ENCODE results near the gene C7orf57. TPM values are rescaled to one million over a fixed set of nuclear protein-coding genes. Genes with fewer than 3 reads are reported as not detected.

The C7orf57 gene
- total RNA-seq, 1 donor = under 0.01 TPM

DNA sequence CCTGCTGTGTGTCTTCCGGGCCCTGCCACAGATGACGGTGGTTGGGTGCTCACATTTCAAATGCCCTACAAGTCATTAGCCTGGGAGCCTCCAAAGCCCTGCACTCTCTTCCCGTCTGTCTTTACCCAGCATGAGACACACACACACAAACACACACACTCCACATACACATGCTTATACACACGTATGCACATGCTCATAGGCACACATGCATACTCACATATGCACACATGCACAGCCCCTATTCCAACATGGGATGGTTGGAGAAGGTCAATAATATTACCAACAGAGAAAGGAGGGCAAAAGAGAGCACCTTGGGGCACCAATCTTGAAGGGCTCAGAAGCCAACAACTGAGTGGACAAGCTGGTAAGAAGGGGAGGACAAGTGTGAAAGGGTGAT, 25.4 kb upstream of the C7orf57 start:
- Histone ChIP-seq H3K4me3 (ENCODE audit: insufficient read depth, low read length) (no peak overlapping the region), H3K36me3 (ENCODE audit: insufficient read depth, low read length) (no peaks in the 10 kb centered on the region), H3K4me1 (ENCODE audit: insufficient read depth, low read length) (no peaks in the 10 kb centered on the region), H4K20me1 (ENCODE audit: insufficient read depth, low read length) (no peaks in the 10 kb centered on the region), H3K79me2 (ENCODE audit: insufficient read depth, low read length) (no peaks in the 10 kb centered on the region), H3K27me3 (ENCODE audit: insufficient read depth, low read length) (no peaks in the 10 kb centered on the region), H3K27ac (ENCODE audit: low read depth, low read length) (no peak overlapping the region), H3K9me3 (ENCODE audit: low read depth, low read length) (no peaks in the 10 kb centered on the region), H3K4me2 (ENCODE audit: insufficient read depth, low read length) (no peak overlapping the region), H2AFZ (ENCODE audit: low read length) (no peak overlapping the region)
- no peak for DNase-seq (ENCODE audit: insufficient read length, low spot score, missing footprints)
- no peak for TF ChIP-seq CTCF (IDR thresholded peaks at IDR 0.05; ENCODE audit: extremely low read depth, low read depth, low read length)

- Histone ChIP-seq H3K4me1 (ENCODE audit: insufficient read depth, low read length) (no peaks in the 10 kb centered on the region), H3K27me3 (ENCODE audit: insufficient read depth, low read length) (no peaks in the 10 kb centered on the region), H3K79me2 (ENCODE audit: insufficient read depth, low read length) (no peaks in the 10 kb centered on the region), H2AFZ (ENCODE audit: low read length) (no peak overlapping the region), H3K4me3 (ENCODE audit: insufficient read depth, low read length) (no peak overlapping the region), H3K36me3 (ENCODE audit: insufficient read depth, low read length) (no peaks in the 10 kb centered on the region), H4K20me1 (ENCODE audit: insufficient read depth, low read length) (no peaks in the 10 kb centered on the region), H3K4me2 (ENCODE audit: insufficient read depth, low read length) (no peak overlapping the region), H3K9me3 (ENCODE audit: low read depth, low read length) (no peaks in the 10 kb centered on the region), H3K27ac (ENCODE audit: low read depth, low read length) (no peak overlapping the region)
- TF ChIP-seq CTCF (IDR thresholded peaks at IDR 0.05; ENCODE audit: extremely low read depth, low read depth, low read length) = no peak
- DNase-seq (ENCODE audit: insufficient read length, low spot score, missing footprints) = no peak
Measured at GRCh38 chr7:48011323-48011722, 24.0 kb upstream of the C7orf57 start.

DNA sequence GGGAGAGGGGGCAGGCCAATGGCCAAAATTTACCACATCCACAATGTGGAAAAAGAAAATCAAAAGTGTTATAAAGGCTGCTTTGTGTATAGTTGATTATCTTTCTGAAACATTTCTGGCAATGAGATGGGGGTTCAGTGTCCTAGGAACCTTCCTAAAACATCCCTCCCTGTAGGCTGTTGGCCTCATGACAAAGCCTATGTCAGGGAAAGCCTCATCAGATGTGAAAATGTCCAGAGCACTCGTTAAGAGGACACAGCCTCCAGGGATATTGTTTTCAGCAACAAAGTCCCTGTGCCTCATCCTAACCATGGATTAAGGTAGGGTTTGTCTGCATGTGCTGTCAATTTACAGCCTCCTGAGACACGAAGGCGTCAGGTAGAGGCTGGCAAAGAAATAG, 23.4 kb upstream of the C7orf57 start:
- H3K9me3 ChIP-seq (ENCODE audit: low read depth, low read length) = no peaks in the 10 kb centered on the region
- H3K27ac ChIP-seq (ENCODE audit: low read depth, low read length) = no peak overlapping the region
- H2AFZ ChIP-seq (ENCODE audit: low read length) = no peak overlapping the region
- H3K36me3 ChIP-seq (ENCODE audit: insufficient read depth, low read length) = no peaks in the 10 kb centered on the region
- H4K20me1 ChIP-seq (ENCODE audit: insufficient read depth, low read length) = no peaks in the 10 kb centered on the region
- no peak for DNase-seq (ENCODE audit: insufficient read length, low spot score, missing footprints)
- H3K4me2 ChIP-seq (ENCODE audit: insufficient read depth, low read length) = no peak overlapping the region
- no peak overlapping the region for H3K4me3 ChIP-seq (ENCODE audit: insufficient read depth, low read length)
- no peaks in the 10 kb centered on the region for H3K27me3 ChIP-seq (ENCODE audit: insufficient read depth, low read length)
- TF ChIP-seq CTCF (IDR thresholded peaks at IDR 0.05; ENCODE audit: extremely low read depth, low read depth, low read length) = no peak
- no peaks in the 10 kb centered on the region for H3K79me2 ChIP-seq (ENCODE audit: insufficient read depth, low read length)
- no peaks in the 10 kb centered on the region for H3K4me1 ChIP-seq (ENCODE audit: insufficient read depth, low read length)

- H4K20me1 ChIP-seq (ENCODE audit: insufficient read depth, low read length) = no peaks in the 10 kb centered on the region
- DNase-seq (ENCODE audit: insufficient read length, low spot score, missing footprints) = no peak
- peaks cover 10% of the 10 kb centered on the region for H3K27me3 ChIP-seq (ENCODE audit: insufficient read depth, low read length)
- no peaks in the 10 kb centered on the region for H3K4me1 ChIP-seq (ENCODE audit: insufficient read depth, low read length)
- no peaks in the 10 kb centered on the region for H3K79me2 ChIP-seq (ENCODE audit: insufficient read depth, low read length)
- H3K36me3 ChIP-seq (ENCODE audit: insufficient read depth, low read length) = no peaks in the 10 kb centered on the region
- H3K27ac ChIP-seq (ENCODE audit: low read depth, low read length) = no peak overlapping the region
- no peak overlapping the region for H3K4me2 ChIP-seq (ENCODE audit: insufficient read depth, low read length)
- H2AFZ ChIP-seq (ENCODE audit: low read length) = no peak overlapping the region
- no peak overlapping the region for H3K4me3 ChIP-seq (ENCODE audit: insufficient read depth, low read length)
- H3K9me3 ChIP-seq (ENCODE audit: low read depth, low read length) = no peaks in the 10 kb centered on the region
- no peak for TF ChIP-seq CTCF (IDR thresholded peaks at IDR 0.05; ENCODE audit: extremely low read depth, low read depth, low read length)
Measured at GRCh38 chr7:48016641-48017040, 18.7 kb upstream of the C7orf57 start.

Measured in osteoblast (primary cell).